Prostate gland (tissue), 2 donors: Measurements from ENCODE around the gene MGP.

Source experiments
- CTCF ChIP-seq, 4 experiments: fragments of 200-600 bp in 2 of 4; fragments of 450-650 bp in 2 of 4; sonication (generic) in 2 of 4; IDR thresholded peaks; 1 replicate in 3 of 4; 2 replicates in 1 of 4; pipeline ENCODE4 v1.5.1; 2016 to 2019; ENCODE audit warnings: antibody characterized with exemption in 4 of 4, mild to moderate bottlenecking in 2 of 4, moderate library complexity in 2 of 4
- POLR2A ChIP-seq: fragments of 450-650 bp; IDR thresholded peaks from one replicate; pipeline ENCODE4 v1.6.1; 2016; ENCODE audit warnings: antibody characterized with exemption, mild to moderate bottlenecking
- POLR2AphosphoS5 ChIP-seq: sonication (generic); formaldehyde crosslinking; IDR thresholded peaks from one replicate; pipeline ENCODE4 v1.6.1; 2017; ENCODE audit warnings: antibody characterized with exemption

DNA sequence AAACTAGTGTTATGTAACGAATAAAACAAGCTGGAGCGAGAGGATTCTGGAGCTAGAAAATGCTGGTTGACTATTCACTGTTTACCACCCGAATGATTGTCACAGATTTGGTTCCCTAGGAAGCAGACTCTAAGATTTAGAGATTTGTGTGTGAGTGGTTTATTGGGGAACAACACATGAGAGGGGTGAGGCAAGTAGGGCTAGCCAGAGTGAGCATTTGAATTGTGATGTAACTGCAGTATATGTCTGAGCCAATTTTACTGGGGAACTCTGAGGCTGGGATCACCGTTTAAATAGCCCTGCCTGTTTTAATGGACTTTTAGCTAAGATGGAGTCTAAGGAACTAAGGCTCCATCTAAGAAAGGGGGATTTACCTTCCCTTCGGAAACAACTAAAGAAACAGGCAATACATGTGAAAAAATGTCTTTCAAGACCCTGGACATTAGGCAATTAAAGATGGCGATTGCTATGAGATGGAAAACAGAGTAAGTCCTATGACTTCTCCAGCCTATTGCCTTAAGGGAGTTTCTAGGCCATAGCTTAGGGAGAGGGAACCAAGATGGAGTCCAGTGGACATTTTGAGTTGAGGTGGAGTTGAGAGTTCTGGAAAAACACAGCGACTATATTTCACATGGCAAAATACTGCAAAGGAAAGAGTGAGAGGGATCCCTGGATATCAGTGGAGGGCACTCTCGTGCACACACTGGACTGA is 6.3 kb downstream of the MGP start:
- TF ChIP-seq CTCF (IDR thresholded peaks at IDR 0.05) (no peak), POLR2A (no peak), POLR2AphosphoS5 (no peak)
